NCI-H2107 treated with DMSO at 0.1 percent for 48 hours (cell line): ENCODE measurements around the gene C16orf87.
A peak's percentile ranks its signal among the peaks of the same experiment; 100 is the strongest.

Experiments used
- DNase-seq: peaks from one replicate; lab custom pipeline; 2025; ENCODE audit not compliant: unreplicated experiment; lab: John Stamatoyannopoulos, UW

C16orf87 gene

DNA sequence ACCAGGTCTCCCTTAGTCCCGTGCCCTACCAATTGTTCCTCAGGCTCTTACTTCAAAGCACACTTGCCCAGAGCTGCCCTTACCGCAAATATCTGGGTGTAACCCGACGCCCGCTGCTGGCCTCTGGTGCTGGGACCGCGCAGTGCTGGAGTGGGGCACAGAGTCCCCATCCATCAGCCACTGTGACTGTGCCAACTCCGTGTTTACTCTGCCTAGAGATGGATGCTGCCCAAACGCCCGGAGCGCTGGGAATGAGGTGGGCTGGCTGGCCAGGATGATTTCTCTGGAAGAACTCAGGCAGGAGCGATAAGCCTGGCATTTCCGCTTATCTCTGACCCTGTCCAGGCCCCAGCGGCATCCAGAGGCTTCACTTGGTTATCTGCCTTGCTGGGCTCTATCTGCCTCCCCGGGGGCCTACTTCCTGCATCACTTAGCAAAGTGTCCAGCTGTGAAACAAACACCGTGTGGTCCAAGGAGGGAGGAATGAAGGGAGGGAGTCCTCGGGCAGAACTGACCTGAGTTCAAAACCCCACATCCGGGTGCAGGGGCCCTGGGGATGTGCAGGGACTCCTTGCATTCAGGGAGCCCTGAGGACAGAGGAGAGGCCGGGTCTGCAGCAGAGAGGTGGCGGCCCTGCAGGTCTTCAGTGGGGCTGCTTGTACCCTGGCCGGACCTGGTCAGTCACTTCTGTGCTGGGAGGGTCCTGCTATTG, 73.5 kb downstream of the C16orf87 start:
- DNase-seq = peak; percentile 86

DNA sequence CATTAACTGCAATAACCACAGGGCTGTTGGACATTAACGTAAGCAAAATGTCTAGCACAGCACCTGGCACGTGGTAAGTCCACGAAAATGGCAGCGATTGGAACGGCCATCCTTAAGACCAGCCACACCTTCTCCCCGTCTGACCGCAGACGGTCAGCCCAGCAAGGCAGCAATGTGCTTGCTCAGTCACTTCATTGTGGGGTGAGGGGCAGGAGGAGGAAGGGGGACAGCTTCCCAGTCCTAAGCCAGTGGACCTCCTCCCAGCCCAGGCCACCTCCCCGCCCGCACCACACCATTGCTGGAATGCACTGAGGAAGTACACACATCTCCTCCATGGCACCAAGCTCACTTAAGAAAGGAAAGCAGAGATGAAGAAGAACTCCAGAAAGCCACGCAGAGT, 74.2 kb downstream of the C16orf87 start:
- no peak for DNase-seq

DNA sequence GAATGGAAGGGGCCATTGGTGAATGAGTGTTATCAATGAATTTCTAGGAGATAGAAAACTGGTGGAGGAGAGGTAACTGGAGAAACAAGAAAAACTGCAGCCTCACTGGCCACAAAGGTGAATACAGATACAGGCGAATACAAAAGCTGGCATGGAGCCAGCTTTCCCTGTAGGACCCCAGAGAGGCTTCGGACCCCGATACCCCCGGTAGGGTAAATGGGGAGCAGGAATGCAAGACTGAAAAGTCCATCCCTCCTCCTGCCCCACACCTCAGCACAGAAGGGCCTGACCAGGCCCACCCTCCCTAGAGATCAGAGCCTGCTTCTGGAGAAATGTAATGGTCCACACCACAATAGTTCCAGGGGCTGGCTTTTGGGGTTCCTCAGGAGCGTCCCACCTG, 78.0 kb downstream of the C16orf87 start:
- DNase-seq = no peak

DNA sequence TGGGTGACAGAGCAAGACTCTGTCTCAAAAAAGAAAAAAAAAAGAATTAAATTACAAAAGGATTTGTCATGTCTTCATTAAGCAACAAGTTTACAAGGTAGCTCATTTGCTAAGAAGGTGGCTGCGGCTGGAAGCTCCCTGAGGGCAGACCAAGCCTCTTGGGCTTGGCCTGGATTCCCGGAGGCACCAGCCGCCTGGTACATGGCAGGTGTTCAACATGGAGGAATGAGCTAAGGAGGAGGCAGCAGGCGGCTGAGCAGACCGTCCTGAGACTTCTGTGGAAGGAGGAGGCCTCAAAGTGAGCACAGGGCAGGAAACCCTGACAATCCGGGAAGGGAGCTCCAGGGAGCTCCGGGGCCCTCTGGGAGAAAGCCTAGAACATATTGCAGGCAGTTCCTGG, 79.6 kb downstream of the C16orf87 start:
- no peak for DNase-seq

DNA sequence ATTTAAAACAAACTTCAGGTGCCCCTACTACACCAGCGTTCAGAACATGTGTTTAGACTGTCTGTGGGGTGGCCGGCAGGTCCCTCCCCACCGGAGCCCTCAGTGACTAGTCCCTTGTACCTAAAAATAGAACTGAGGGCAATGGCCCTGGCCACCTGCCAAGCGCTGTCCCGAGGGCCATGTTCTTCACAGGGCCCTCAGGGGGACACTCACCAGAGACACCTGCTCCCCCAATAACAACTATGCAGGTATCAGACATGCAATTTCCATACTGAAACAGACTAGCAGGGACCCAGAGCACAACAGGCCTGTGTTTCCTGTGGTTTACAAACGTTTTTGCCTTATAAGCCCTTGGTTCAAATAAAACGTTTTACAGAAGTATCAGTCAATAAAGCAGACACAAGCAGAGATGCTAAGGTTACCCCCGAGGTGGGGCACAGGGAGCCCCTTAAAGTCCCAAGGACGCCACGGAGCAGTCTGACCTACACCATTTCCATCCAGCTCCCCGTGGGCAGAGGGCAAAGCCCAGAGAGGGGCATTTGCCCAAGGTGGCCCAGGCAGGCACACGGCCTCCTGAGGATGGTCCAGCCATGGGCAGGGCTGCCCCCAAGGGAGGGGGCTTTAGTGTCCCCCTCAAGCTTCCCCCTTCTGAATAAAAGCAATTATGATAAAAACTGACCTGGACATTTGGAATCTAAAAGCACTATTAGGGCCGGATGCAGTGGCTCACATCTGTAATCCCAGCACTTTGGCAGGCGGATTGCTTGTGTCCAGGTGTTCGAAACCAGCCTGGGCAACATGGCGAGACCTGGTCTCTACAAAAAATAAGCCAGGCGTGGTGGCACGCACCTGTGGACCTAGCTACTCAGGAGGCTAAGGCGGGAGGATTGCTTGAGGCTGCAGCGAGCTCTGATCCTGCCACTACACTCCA, 81.9 kb downstream of the C16orf87 start:
- peak; percentile 43 for DNase-seq

DNA sequence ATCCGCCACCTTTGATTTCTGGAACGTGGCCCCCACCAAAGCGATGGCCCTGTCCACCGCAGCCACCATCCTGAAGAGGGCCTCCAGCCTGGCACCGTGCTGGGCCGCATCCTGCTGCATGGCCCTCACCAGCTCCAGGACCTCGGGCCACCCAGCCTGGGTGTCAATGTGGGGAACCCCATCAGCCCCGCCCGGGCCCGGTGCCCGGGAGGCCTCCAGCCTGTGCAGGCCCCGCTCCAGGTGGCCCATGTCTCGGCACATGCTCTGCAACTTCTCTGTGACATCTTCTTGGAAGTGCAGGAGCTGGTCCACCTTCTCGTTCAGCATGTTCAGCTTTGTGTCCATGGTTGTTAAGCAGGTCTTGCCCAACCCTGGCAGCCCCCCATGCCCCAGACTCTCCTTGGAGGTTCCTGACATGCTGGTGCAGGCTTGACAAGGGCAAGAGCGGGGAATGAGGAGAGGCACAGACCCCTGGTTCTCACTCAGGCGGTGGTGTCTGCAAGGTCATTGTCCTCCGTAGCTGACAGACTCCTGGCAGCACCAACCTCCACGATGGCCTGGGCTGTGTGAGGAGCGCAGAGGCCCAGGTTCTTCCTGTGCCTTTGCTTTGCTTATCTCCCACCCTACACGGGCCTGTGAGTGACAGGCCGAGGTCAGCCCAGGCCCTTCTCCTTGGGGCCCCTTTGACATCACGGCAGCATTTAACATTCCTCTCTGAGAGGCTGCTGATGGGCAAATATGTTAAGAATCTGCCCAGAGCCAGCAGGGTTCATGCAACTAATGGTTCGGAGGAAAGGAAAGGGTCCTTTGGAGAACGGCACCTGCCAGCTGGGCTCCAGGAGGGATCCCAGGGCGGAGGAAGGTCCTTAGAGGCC, 83.0 kb downstream of the C16orf87 start, which contains the start of gene MYLK3:
TSS of gene MYLK3 (minus strand) at position 568 of the 875 bp plus-strand sequence. CDS start at position 417, 151 bp downstream.
- no peak for DNase-seq

DNA sequence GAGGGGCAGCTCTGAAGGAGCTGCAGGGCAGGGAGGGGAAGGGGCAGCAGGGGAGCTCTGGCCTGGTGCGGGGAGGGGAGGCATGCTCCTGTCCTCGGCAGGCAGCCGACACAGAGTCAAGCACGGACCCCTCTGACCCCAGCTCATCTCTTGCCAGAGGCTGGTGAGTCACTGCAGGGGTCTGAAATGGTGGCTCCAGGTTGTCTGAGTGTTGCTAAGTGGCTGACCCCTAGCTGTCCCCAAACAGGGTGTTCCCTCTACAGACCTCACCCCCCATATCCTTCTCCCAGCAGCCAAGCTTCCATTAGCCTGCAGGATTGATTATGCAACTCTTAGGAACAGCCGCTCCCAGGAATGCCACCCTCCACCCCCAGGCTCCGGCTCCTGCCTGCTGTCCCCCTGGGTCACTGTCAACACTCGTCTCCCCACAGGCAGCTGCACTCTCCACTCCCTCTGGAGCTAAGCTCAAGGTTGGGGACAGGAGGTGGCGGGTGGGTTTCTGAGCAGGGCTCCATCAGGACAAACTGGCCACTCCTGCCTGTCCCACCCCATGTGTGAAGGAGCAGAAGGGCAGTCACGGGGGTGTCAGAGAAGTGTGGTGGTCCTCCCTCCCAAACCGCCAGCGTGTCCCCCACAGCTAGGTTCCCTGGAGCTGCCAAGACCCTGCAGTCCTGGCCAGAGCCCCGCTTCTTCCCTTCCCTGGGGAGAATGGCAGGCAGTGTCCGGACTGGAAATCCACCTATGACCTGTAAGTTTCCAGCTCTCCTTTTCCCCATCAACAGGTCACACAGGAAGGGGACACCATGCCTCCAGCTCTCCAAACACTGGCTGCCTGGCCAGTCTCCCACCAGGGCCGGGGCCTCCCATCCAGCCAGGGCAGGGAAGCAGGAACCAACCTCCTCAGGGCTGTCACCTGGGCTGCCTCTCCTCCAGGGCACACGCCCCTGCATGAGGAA, 83.9 kb downstream of the C16orf87 start:
- DNase-seq = no peak
